ENCODE measurements around the gene EIF4G3. TPM values are rescaled to one million over a fixed set of nuclear protein-coding genes. Genes with fewer than 3 reads are reported as not detected.
"Not testable (repeated sequence)": the region's sequence is repeated elsewhere in the genome, so short reads cannot be mapped to it uniquely, and the experiment has no call there.

Gene EIF4G3
- total RNA-seq, 1 experiment from 2014 or later: 72.0 TPM

- H2BK12ac ChIP-seq (ENCODE audit: insufficient read length, low read depth, low read length): no peak overlapping the region
Measured at GRCh38 chr1:21139601-21140000, 37.1 kb downstream of the EIF4G3 start.

GRCh38 chr1:21136344-21136743 is 40.4 kb downstream of the EIF4G3 start:
- H2BK20ac ChIP-seq (ENCODE audit: low read depth, low read length, poor library complexity, severe bottlenecking); H3K27ac ChIP-seq (ENCODE audit: insufficient read length, low read depth, low read length); H2AFZ ChIP-seq (ENCODE audit: low read length); H3K4me3 Mint-ChIP-seq; H2BK120ac ChIP-seq (ENCODE audit: low read depth, low read length, poor library complexity, severe bottlenecking); H2BK12ac ChIP-seq (ENCODE audit: insufficient read length, low read depth, low read length); H3K4ac ChIP-seq (ENCODE audit: low read depth, low read length); H3K79me2 ChIP-seq (ENCODE audit: insufficient read depth, low read length); H3K27me3 ChIP-seq (ENCODE audit: insufficient read depth, low read length); H3K4me2 ChIP-seq (ENCODE audit: insufficient read depth, insufficient read length, low read length); H3K4me1 Mint-ChIP-seq; H3K18ac ChIP-seq (ENCODE audit: insufficient read length, low read depth, low read length); H3K23me2 ChIP-seq (ENCODE audit: insufficient read length, low read depth, low read length, poor library complexity, severe bottlenecking); H3K56ac ChIP-seq (ENCODE audit: insufficient read length, low read depth, low read length); DNase-seq; H3K23ac ChIP-seq (ENCODE audit: insufficient read length, low read depth, low read length); H3K9ac ChIP-seq (ENCODE audit: extremely low read depth, insufficient read length, low read length); H3K9me3 Mint-ChIP-seq; H3K79me1 ChIP-seq (ENCODE audit: insufficient read depth, low read depth, low read length, poor library complexity, severe bottlenecking); H4K20me1 ChIP-seq (ENCODE audit: control insufficient read depth, insufficient read depth, insufficient read length); H3K4me1 ChIP-seq (ENCODE audit: insufficient read depth, low read length); H3T11ph ChIP-seq (ENCODE audit: low read length); H2BK5ac ChIP-seq (ENCODE audit: insufficient read length, low read length); H4K91ac ChIP-seq (ENCODE audit: insufficient read length, low read depth, low read length); H3K27me3 Mint-ChIP-seq (ENCODE audit: low read depth); H4K5ac ChIP-seq (ENCODE audit: insufficient read length, low read depth, low read length); H4K8ac ChIP-seq (replicated peaks; ENCODE audit: insufficient read length, low read depth, low read length); H2AK5ac ChIP-seq (ENCODE audit: insufficient read length, low read length); H3K14ac ChIP-seq (ENCODE audit: insufficient read depth, low read length); H2BK15ac ChIP-seq (ENCODE audit: low read depth, low read length); H3K9me3 ChIP-seq (ENCODE audit: control insufficient read depth, low read depth, low read length): not testable (repeated sequence)
- WGBS (ENCODE audit: extremely low coverage, insufficient read length, low lambda C conversion rate): no CpG with 5 or more reads among the region's 5 CpGs
- H3K27ac Mint-ChIP-seq: peak overlapping the region in 2 of 3 experiments; percentile 28 to 61; a peak in 2 of 7 replicates
- H3K36me3 Mint-ChIP-seq (ENCODE audit: insufficient read depth in 1 of 3, low read depth in 3 of 3): peaks cover 6 to 36% (median 32%) of the 10 kb centered on the region in 3 experiments; a peak in 6 of 7 replicates

More at GRCh38 chr1:21139601-21140000, 37.1 kb downstream of the EIF4G3 start:
- Histone ChIP-seq H3K18ac (ENCODE audit: insufficient read length, low read depth, low read length) (no peak overlapping the region), H3K9ac (ENCODE audit: extremely low read depth, insufficient read length, low read length) (no peak overlapping the region), H2BK15ac (ENCODE audit: low read depth, low read length) (no peak overlapping the region), H3K23me2 (ENCODE audit: insufficient read length, low read depth, low read length, poor library complexity, severe bottlenecking) (no peaks in the 10 kb centered on the region), H3K23ac (ENCODE audit: insufficient read length, low read depth, low read length) (no peak overlapping the region), H2BK5ac (ENCODE audit: insufficient read length, low read length) (no peak overlapping the region), H3T11ph (ENCODE audit: low read length) (no peak overlapping the region), H2AFZ (ENCODE audit: low read length) (no peak overlapping the region), H3K56ac (ENCODE audit: insufficient read length, low read depth, low read length) (no peak overlapping the region), H3K27ac (ENCODE audit: insufficient read length, low read depth, low read length) (no peak overlapping the region), H3K79me2 (ENCODE audit: insufficient read depth, low read length) (peaks cover 2% of the 10 kb centered on the region; the same call in 1 of the 2 replicates), H4K8ac (replicated peaks; ENCODE audit: insufficient read length, low read depth, low read length) (no peak overlapping the region), H4K5ac (ENCODE audit: insufficient read length, low read depth, low read length) (no peak overlapping the region), H2BK20ac (ENCODE audit: low read depth, low read length, poor library complexity, severe bottlenecking) (no peak overlapping the region), H2AK5ac (ENCODE audit: insufficient read length, low read length) (no peak overlapping the region), H2BK120ac (ENCODE audit: low read depth, low read length, poor library complexity, severe bottlenecking) (no peak overlapping the region), H3K14ac (ENCODE audit: insufficient read depth, low read length) (no peak overlapping the region), H3K4me2 (ENCODE audit: insufficient read depth, insufficient read length, low read length) (no peak overlapping the region), H4K20me1 (ENCODE audit: control insufficient read depth, insufficient read depth, insufficient read length) (no peaks in the 10 kb centered on the region), H4K91ac (ENCODE audit: insufficient read length, low read depth, low read length) (no peak overlapping the region), H3K79me1 (ENCODE audit: insufficient read depth, low read depth, low read length, poor library complexity, severe bottlenecking) (peaks cover 7% of the 10 kb centered on the region), H3K9me3 (ENCODE audit: control insufficient read depth, low read depth, low read length) (no peaks in the 10 kb centered on the region), H3K27me3 (ENCODE audit: insufficient read depth, low read length) (no peaks in the 10 kb centered on the region), H3K4ac (ENCODE audit: low read depth, low read length) (no peak overlapping the region), H3K4me1 (ENCODE audit: insufficient read depth, low read length) (no peaks in the 10 kb centered on the region)
- Mint-ChIP-seq H3K27ac (no peak overlapping the region), H3K36me3 (ENCODE audit: insufficient read depth in 1 of 3, low read depth in 3 of 3) (peaks cover 6 to 38% (median 35%) of the 10 kb centered on the region in 3 experiments; a peak in 6 of 7 replicates), H3K9me3 (no peaks in the 10 kb centered on the region), H3K4me3 (no peak overlapping the region; a peak in 1 of 5 replicates), H3K27me3 (ENCODE audit: low read depth) (no peaks in the 10 kb centered on the region), H3K4me1 (peaks cover 2 to 3% of the 10 kb centered on the region in 2 experiments; a peak in 2 of 4 replicates)
- no CpG with 5 or more reads among the region's 2 CpGs for WGBS (ENCODE audit: extremely low coverage, insufficient read length, low lambda C conversion rate)
- no peak for TF ChIP-seq CTCF (conservative IDR thresholded peaks at IDR 0.05)
- no peak for DNase-seq
